GM12878 (cell line): Measurements from ENCODE around the gene IFNL3. TPM values are rescaled to one million over a fixed set of nuclear protein-coding genes. Genes with fewer than 3 reads are reported as not detected.

Source experiments
- ATAC-seq: fragments of 200-7000 bp; cut with Tn5 transposase; 3 replicates; pipeline ENCODE4 v1.9.1; 2020; ENCODE audit warnings: mild to moderate bottlenecking, moderate library complexity
- BruUV-seq: library from RNA; stranded (reverse); fragments of 400-500 nt; replicated peaks from 2 replicates; lab custom pipeline; 2021; lab: Mats Ljungman, UMichigan
- CTCF ChIA-PET: fragments of 300-600 bp; sonication (Branson Sonifier 250); formaldehyde crosslinking; extraction: SDS; loops from one replicate; lab custom pipeline; 2021; ENCODE audit warnings: inconsistent platforms; lab: Yijun Ruan, JAX
- POLR2A ChIA-PET: fragments of 350-600 bp; formaldehyde crosslinking; extraction: SDS; loops from one replicate; lab custom pipeline; 2021; ENCODE audit warnings: inconsistent platforms; lab: Charles Lee
- RAD21 ChIA-PET: fragments of 300-600 bp; sonication (Branson Sonifier 250); formaldehyde crosslinking; loops from one replicate; lab custom pipeline; 2023; ENCODE audit warnings: antibody characterized with exemption; ENCODE audit not compliant: unreplicated experiment; lab: Charles Lee
- SMC1A ChIA-PET: fragments of 300-600 bp; sonication (Branson Sonifier 250); formaldehyde crosslinking; loops from one replicate; lab custom pipeline; 2023; ENCODE audit not compliant: unreplicated experiment, uncharacterized antibody; lab: Charles Lee
- DNase-seq: peaks from one replicate; pipeline ENCODE4 v3.0.0-alpha.2; 2011; ENCODE audit warnings: low read depth, low spot score
- FAIRE-seq: peaks from 3 replicates; lab custom pipeline; 2011; peaks lifted over from hg19 to GRCh38; lab: Jason Lieb, UNC
- H2AFZ ChIP-seq: 2 replicates; pipeline ENCODE4 v1.6.0; 2011; ENCODE audit warnings: low read depth, low read length, control low read depth; ENCODE audit not compliant: control insufficient read depth
- H3K27ac ChIP-seq: 2 replicates; pipeline ENCODE4 v1.5.1; 2011; ENCODE audit warnings: control low read depth; ENCODE audit not compliant: control insufficient read depth, insufficient read depth
- H3K27me3 ChIP-seq, 2 experiments: replicated peaks in 1 of 2; 2 replicates each; pipeline versions ENCODE4 v1.6.0 to v1.6.1; 2011; ENCODE audit warnings: low read length in 1 of 2; ENCODE audit not compliant: control insufficient read depth in 2 of 2, insufficient read depth in 2 of 2
- H3K36me3 ChIP-seq, 2 experiments: 2 replicates each; pipeline ENCODE4 v1.5.1; 2011; ENCODE audit warnings: low read length in 1 of 2; ENCODE audit not compliant: control insufficient read depth in 2 of 2, insufficient read depth in 2 of 2
- H3K4me1 ChIP-seq: 2 replicates; pipeline ENCODE4 v1.6.1; 2011; ENCODE audit warnings: mild to moderate bottlenecking, low read length, moderate library complexity, mixed read lengths; ENCODE audit not compliant: control insufficient read depth, insufficient read depth
- H3K4me2 ChIP-seq: 2 replicates; pipeline ENCODE4 v1.6.0; 2011; ENCODE audit warnings: control low read depth; ENCODE audit not compliant: control insufficient read depth, insufficient read depth
- H3K4me3 ChIP-seq: fragments of 200-600 bp; sonication (generic); 2 replicates; pipeline ENCODE4 v1.5.1; 2016
- H3K79me2 ChIP-seq: 2 replicates; pipeline ENCODE4 v1.6.0; 2011; ENCODE audit warnings: low read length; ENCODE audit not compliant: control insufficient read depth, insufficient read depth
- H3K9ac ChIP-seq: 2 replicates; pipeline ENCODE4 v1.8.0; 2011; ENCODE audit warnings: low read length, control low read depth, mixed read lengths; ENCODE audit not compliant: control insufficient read depth, insufficient read depth
- H3K9me3 ChIP-seq: replicated peaks from 3 replicates; pipeline ENCODE4 v1.5.1; 2011; ENCODE audit warnings: mild to moderate bottlenecking, low read length; ENCODE audit not compliant: control insufficient read depth, insufficient read depth
- H4K20me1 ChIP-seq: 2 replicates; pipeline ENCODE4 v1.6.0; 2011; ENCODE audit not compliant: control insufficient read depth, insufficient read depth
- LARP7 ChIP-seq: fragments of 450-650 bp; IDR thresholded peaks from 2 replicates; pipeline ENCODE4 v1.6.1; 2017; ENCODE audit warnings: mild to moderate bottlenecking
- NFIC ChIP-seq: IDR thresholded peaks from 2 replicates; pipeline ENCODE4 v1.6.1; 2012; ENCODE audit warnings: low read depth, mild to moderate bottlenecking, inconsistent platforms, low read length, moderate library complexity
- POLR2A ChIP-seq: IDR thresholded peaks from 2 replicates; pipeline ENCODE4 v1.6.1; 2011; ENCODE audit warnings: low read depth, mild to moderate bottlenecking, low read length
- RFX5 ChIP-seq: IDR thresholded peaks from 2 replicates; pipeline ENCODE4 v1.6.1; 2011; ENCODE audit warnings: low read depth, low read length, improper control_type of control experiment
- SUZ12 ChIP-seq: fragments of 200-600 bp; sonication (generic); IDR thresholded peaks from one replicate; pipeline ENCODE4 v1.6.1; 2018; ENCODE audit warnings: antibody characterized with exemption, mild to moderate bottlenecking; ENCODE audit not compliant: unreplicated experiment
- ZSCAN29 ChIP-seq: fragments of 450-650 bp; IDR thresholded peaks from 2 replicates; pipeline ENCODE4 v1.6.1; 2017; ENCODE audit warnings: mild to moderate bottlenecking, moderate library complexity
- WGBS: methylation state at CpG from one replicate; pipeline ENCODE4 v1.1.6; 2016; ENCODE audit warnings: low lambda C conversion rate; ENCODE audit not compliant: insufficient replicate concordance, insufficient coverage; ENCODE audit errors: missing lambda C conversion rate; 5-methylcytosine and 5-hydroxymethylcytosine counted together
- in situ Hi-C: fragments of 300-500 bp; cut with MboI; formaldehyde crosslinking; loops from 9 replicates; pipeline ENCODE4 v1.14.3; 2018; ENCODE audit warnings: mixed read lengths
- intact Hi-C: fragments of 100-400 bp; cut with micrococcal nuclease; formaldehyde crosslinking; loops from one replicate; pipeline ENCODE4 v1.14.2; 2022; ENCODE audit not compliant: unreplicated experiment
- polyA plus RNA-seq, 11 experiments: library from polyadenylated mRNA; depleted of rRNA in 4 of 11; unstranded in 6 of 11; stranded (reverse) in 5 of 11; fragments of >200 nt; fragmentation: Nextera tagmentation in 4 of 11; fragmentation: Illumina TruSeq in 1 of 11; extraction: Ambion mirVana in 4 of 11; extraction: Trizol in 1 of 11; gene quantifications; 1 replicate in 1 of 11; 2 replicates in 10 of 11; pipeline versions ENCODE4 v1.2.1 to v1.2.3, GENCODE V29; 2011 to 2016; ENCODE audit warnings: inconsistent platforms in 2 of 11, missing spikeins in 2 of 11, low read depth in 1 of 11
- total RNA-seq, 4 experiments: library from RNA; depleted of rRNA in 3 of 4; stranded (reverse); fragments of >200 nt in 3 of 4; fragmentation: Illumina TruSeq in 1 of 4; extraction: Trizol in 1 of 4; gene quantifications; 2 replicates each; pipeline versions ENCODE4 v1.2.1 to v1.2.3, GENCODE V29; 2013 to 2021
- TF ChIP-seq, protein P1 (sequence below): fragments of 450-650 bp; conservative IDR thresholded peaks from 2 replicates; pipeline ENCODE4 v1.6.1; 2017; ENCODE audit warnings: mild to moderate bottlenecking, moderate library complexity

IFNL3 gene
- total and polyA plus RNA-seq, 10 of the 15 experiments (the other 5 are each of a cell fraction or from before 2014, with no cell fraction given), result not detected

- no peak overlapping the region for H3K4me2 ChIP-seq
- H3K27ac ChIP-seq, result no peak overlapping the region
- no peak overlapping the region for H2AFZ ChIP-seq
- no peak for DNase-seq
- no peaks in the 10 kb centered on the region for H3K79me2 ChIP-seq
- H4K20me1 ChIP-seq, result no peaks in the 10 kb centered on the region
- ChIA-PET SMC1A (no interaction called here), CTCF (no interaction called here), POLR2A (no interaction called here), RAD21 (no interaction called here)
- no peak overlapping the region for H3K4me3 ChIP-seq
- in situ Hi-C loops (no loop called here), intact Hi-C loops (no loop called here)
- 47% methylated on average over 73 of the region's 102 CpGs for WGBS
- BruUV-seq, result no TSS peak
- TF ChIP-seq RFX5, result no peak
- no peak for TF ChIP-seq NFIC
- TF ChIP-seq SUZ12, result no peak
- peaks cover 0 to 3% of the 10 kb centered on the region in 2 experiments; a peak in 2 of 4 replicates for H3K27me3 ChIP-seq
- H3K4me1 ChIP-seq, result no peaks in the 10 kb centered on the region
- FAIRE-seq, result no peak
- H3K9me3 ChIP-seq, result no peaks in the 10 kb centered on the region
- H3K36me3 ChIP-seq, result no peaks in the 10 kb centered on the region
- no peak overlapping the region for H3K9ac ChIP-seq
- no peak for ATAC-seq
Measured at GRCh38 chr19:39264306-39265290, 19.8 kb upstream of the IFNL3 start.

- Histone ChIP-seq H3K4me2 (no peak overlapping the region), H4K20me1 (no peaks in the 10 kb centered on the region), H3K36me3 (no peaks in the 10 kb centered on the region), H3K4me3 (no peak overlapping the region), H3K79me2 (no peaks in the 10 kb centered on the region), H3K9ac (no peak overlapping the region), H3K4me1 (no peaks in the 10 kb centered on the region), H3K9me3 (no peaks in the 10 kb centered on the region), H2AFZ (no peak overlapping the region), H3K27ac (no peak overlapping the region), H3K27me3 (peaks cover 0 to 3% of the 10 kb centered on the region in 2 experiments; a peak in 3 of 4 replicates)
- POLR2A ChIA-PET, result no interaction called here
- BruUV-seq, result no TSS peak
- CTCF ChIA-PET, result no interaction called here
- TF ChIP-seq POLR2A (no peak), ZSCAN29 (no peak), LARP7 (no peak)
- TF ChIP-seq, protein P1, sequence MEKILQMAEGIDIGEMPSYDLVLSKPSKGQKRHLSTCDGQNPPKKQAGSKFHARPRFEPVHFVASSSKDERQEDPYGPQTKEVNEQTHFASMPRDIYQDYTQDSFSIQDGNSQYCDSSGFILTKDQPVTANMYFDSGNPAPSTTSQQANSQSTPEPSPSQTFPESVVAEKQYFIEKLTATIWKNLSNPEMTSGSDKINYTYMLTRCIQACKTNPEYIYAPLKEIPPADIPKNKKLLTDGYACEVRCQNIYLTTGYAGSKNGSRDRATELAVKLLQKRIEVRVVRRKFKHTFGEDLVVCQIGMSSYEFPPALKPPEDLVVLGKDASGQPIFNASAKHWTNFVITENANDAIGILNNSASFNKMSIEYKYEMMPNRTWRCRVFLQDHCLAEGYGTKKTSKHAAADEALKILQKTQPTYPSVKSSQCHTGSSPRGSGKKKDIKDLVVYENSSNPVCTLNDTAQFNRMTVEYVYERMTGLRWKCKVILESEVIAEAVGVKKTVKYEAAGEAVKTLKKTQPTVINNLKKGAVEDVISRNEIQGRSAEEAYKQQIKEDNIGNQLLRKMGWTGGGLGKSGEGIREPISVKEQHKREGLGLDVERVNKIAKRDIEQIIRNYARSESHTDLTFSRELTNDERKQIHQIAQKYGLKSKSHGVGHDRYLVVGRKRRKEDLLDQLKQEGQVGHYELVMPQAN, result no peak
- WGBS, result 18% methylated on average over 16 of the region's 17 CpGs
- in situ Hi-C loops, result no loop called here
- DNase-seq, result no peak
- ATAC-seq, result no peak
- no peak for FAIRE-seq
- RAD21 ChIA-PET, result no interaction called here
- SMC1A ChIA-PET, result no interaction called here
- intact Hi-C loops, result no loop called here
Measured at GRCh38 chr19:39263912-39264305, 19.1 kb upstream of the IFNL3 start.
